ENCODE data around the gene WDR43.

The WDR43 gene

DNA sequence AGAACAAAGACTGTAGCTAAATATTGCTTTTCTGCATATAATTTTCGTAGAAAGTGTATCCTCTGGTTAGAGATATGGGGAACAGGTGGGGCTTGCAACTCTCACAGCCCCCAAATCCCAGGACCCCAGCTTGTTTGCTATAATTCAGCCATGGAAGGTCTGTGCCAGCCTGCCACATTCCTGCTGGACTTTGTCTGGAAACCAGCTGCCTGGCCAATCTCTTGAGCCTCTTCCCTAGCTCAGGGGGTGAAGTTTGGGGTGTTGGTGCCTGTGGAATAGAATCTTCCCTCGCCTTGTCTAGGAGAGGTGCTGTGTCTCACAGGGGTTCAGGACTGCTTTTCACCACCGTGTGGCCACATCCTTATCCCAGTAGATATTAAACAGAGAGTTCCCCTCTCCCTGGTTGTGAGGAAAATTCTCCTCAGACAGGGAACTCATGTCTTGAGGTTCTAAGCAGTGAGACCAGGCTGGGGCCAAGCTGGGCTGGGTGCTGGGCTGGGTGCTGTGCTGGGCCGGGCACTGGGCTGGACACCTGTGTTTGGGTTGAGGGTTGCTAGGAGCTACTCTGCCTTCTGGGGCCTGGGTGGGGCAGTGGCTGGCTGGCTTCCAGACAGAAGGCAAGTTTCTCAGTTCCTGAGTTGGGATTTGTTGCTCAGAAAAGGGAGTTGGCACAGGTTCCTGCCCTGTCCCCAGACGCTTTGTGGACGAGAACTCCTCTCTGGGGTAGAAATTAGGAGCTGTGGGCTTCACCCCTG, 98.9 kb downstream of the WDR43 start:
- DNase-seq (ENCODE audit: low read depth), result no peak

DNA sequence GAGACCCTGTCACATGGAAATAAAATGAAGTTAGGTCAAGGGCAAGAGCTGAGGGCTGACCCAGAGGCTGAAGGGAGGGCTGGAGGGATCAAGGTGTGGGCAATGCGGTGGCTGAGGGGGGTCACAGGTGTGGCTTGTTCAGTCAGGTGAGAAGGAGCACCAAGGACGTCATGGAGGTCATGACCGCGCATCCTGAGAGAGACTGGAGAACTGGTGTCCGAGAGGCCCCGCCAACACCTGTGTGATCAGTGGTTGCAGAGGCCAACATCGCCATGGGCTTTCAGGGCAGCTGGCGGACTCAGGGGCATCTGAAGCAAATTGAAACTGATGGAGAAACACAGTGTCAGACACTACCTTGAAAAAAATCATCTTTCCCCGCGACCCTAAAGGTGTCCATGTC, 99.6 kb downstream of the WDR43 start:
- DNase-seq (ENCODE audit: low read depth), result no peak

DNA sequence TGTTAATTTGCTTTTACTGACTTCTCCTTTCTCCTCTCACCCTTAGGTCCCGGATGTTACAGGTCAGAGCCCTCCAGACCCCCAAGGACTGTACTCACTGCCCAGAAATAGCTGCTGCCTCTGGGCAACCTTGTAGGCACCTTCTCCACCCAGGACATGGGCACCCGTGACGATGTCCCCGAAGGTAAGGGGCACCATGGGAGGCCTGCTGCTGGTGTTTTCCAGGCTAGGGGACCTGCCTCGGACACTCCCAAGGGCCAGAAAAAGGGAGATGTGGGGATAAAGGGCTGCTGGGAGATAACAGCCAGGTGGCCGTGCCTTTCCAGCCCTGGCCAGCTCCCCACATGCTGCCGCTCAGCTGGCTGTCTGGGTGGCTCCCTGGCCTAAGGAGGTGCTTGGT, 100.2 kb downstream of the WDR43 start:
- no peak for DNase-seq (ENCODE audit: low read depth)

DNA sequence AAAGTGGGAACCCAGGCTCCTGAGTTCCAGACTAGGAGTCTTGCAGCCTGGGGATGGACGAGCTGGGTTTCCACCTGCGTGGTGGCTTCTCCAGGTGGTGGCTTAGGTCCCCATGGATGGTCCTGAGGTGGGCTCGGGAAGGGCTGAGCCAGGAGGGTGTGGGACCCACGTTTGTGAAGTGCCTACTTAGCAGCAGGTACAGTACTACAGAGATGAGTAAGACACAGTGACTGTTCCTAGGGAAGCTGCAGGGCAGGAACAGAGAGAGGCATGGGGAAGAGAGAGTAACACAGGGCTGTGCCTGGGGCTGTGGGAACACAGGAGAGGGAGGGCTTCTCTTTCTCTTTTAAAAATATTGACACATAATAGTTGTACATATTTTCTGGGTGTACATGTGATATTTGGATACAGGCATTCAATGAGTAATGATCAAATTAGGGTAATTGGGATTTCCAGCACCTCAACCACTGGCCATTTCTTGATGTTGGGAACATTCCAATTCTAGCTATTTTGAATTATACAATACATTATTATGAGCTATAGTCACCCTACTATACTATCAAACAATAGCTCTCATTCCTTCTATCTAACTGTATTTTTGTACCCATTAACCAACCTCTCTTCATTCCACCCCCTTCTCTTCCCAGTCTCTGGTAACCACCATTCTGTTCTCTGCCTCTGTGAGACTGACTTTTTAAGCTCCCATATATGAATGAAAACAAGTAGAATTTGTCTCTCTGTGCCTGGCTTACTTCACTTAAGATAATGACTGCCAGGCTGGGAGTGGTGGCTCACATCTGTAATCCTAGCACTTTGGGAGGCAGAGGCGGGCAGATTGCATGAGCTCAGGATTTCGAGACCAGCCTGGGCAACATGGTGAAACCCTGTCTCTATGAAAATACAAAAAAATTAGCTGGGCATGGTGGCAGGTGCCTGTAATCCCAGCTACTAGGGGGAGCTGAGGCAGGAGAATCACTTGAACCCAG, 101.6 kb downstream of the WDR43 start:
- no peak for DNase-seq (ENCODE audit: low read depth)

DNA sequence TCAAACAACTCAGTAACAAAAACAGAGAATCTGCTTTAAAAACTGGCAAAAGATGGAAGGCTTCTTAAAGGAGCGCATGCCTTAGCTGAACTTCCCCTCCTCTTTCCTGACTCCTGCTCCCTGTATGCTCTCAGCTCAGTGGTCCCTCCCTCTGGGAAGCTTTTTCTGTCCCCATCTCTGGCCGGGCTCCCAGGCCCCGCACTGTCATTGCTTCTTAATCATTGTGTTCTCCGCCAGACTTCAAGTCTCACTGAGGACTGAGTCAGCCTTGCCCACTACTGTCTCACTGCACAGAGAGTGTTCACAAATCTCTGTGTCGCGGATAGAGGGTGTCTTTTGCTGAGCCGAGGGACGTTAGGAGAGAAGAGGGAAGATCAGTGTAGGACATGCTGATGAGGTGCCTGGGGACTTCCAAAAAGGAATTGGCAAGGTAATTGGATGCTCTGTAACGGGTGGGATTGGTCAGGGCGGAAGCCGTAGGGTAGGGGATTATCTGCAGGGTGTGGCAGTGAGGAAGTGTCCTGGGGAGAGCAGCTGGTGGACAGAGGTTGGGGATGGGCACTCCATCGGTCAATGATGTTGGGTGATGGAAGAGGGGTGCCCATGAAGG, 102.9 kb downstream of the WDR43 start:
- DNase-seq (ENCODE audit: low read depth), result no peak
